Measurements from ENCODE around the gene ZNF90. TPM values are rescaled to one million over a fixed set of nuclear protein-coding genes. Genes with fewer than 3 reads are reported as not detected.
A peak's percentile ranks its signal among the peaks of the same experiment; 100 is the strongest.

The ZNF90 gene
- total RNA-seq (1 to 10 TPM in 1 of 2 donors, under 1 TPM in 1; 0.17 to 1.8 TPM), polyA plus RNA-seq (under 1 TPM; 0.13 to 0.17 TPM)

DNA sequence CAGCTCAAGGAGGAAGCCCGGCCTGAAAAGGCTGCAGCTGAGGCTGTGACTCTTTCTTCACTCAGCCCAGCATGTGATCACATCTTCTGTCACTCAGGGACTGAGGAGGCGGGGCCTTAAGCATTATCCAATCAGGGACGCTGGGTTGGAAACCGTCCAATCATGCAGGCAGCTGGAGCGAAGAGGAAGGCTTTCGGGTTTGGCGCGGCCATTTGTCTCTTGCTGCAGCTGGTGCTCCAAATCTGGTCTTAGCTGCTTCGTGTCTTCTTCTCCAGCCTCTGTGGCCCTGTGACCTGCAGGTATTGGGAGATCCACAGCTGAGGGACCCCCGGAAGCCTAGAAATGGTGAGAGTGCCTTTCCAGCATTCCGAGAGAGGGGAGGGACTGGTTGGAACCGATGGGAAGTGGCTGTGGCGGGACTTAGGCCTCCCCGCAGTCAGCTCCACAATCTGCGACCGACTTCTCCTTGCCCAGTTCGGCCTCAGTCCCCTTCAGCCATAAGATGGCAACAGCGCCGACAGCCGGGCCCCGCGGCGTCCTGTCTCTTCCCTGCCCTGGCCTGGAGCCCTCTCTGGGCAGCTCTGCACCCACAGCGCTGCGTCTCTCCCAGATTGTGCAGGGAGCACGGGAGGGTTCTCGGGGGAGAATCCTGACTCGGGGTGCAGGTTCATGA is at the start of gene ZNF90:
Gene ZNF90, plus strand, starts transcription at position 210 of the 673 bp plus-strand sequence. Its CDS starts 133 bp downstream, at position 343.
- Histone ChIP-seq H3K27ac (ENCODE audit: low read depth in 1 of 2, low read length in 2 of 2) (no peak within 1 kb of the TSS), H3K27me3 (ENCODE audit: control insufficient read depth in 4 of 4, insufficient read depth in 4 of 4, low read length in 3 of 4) (no peaks in the 10 kb centered on the region), H3K4me1 (ENCODE audit: control insufficient read depth in 4 of 4, insufficient read depth in 4 of 4, low read length in 3 of 4) (no peaks in the 10 kb centered on the region), H3K4me3 (ENCODE audit: low read depth in 1 of 3, low read length in 3 of 3) (peak within 1 kb of the TSS; percentile 27 to 67 (median 32)), H3K9me3 (ENCODE audit: control insufficient read depth in 4 of 4, low read length in 3 of 4) (peaks cover 3 to 27% (median 8%) of the 10 kb centered on the region in 4 donors), H3K9ac (ENCODE audit: low read depth in 1 of 2, low read length in 2 of 2) (no peak within 1 kb of the TSS), H3K36me3 (ENCODE audit: control insufficient read depth in 4 of 4, insufficient read depth in 3 of 4, low read depth in 1 of 4, low read length in 3 of 4) (no peaks in the 10 kb centered on the region)
- peak; percentile 85 for DNase-seq (ENCODE audit: low spot score)
- peak in 1 of 2 donors; percentile 7 for TF ChIP-seq RAD21 (IDR thresholded peaks at IDR 0.05)
- TF ChIP-seq ZBTB33 (IDR thresholded peaks at IDR 0.05): no peak
- TF ChIP-seq SP1 (IDR thresholded peaks at IDR 0.05): peak; percentile 43
- peak; percentile 48 for TF ChIP-seq YY1 (IDR thresholded peaks at IDR 0.05)
- TF ChIP-seq, protein P1, sequence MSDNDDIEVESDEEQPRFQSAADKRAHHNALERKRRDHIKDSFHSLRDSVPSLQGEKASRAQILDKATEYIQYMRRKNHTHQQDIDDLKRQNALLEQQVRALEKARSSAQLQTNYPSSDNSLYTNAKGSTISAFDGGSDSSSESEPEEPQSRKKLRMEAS (IDR thresholded peaks at IDR 0.05): no peak
- TF ChIP-seq HNF4G (IDR thresholded peaks at IDR 0.05): no peak
- TF ChIP-seq RXRA (IDR thresholded peaks at IDR 0.05): no peak
- WGBS: 5% methylated on average over 28 of the region's 28 CpGs

DNA sequence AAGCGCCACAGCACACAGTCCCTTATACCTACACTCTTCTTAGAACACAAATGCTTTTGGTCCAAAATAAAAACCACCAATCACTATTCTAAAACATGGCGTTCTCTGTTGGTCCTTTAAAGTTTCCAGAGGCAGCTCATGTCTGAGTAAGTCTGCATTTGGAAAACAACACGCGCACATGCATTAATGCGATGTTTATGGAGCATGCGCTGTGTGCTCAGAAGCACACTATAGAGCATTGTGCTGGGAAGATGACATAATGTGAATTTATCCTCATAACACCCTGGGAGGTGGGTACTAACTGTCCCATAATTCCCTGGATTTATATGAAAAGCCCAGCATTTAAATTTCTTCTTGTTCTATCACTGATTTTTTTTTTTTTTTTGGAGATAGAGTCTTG is 49.2 kb upstream of the ZNF90 start:
- no peak for DNase-seq (ENCODE audit: low spot score)
- H3K9ac ChIP-seq (ENCODE audit: low read depth in 1 of 2, low read length in 2 of 2): no peak overlapping the region
- H3K4me1 ChIP-seq (ENCODE audit: control insufficient read depth in 4 of 4, insufficient read depth in 4 of 4, low read length in 3 of 4): no peaks in the 10 kb centered on the region
- 97% methylated on average over 6 of the region's 6 CpGs for WGBS
- H3K27ac ChIP-seq (ENCODE audit: low read depth in 1 of 2, low read length in 2 of 2): no peak overlapping the region
- H3K27me3 ChIP-seq (ENCODE audit: control insufficient read depth in 4 of 4, insufficient read depth in 4 of 4, low read length in 3 of 4): no peaks in the 10 kb centered on the region
- peaks cover 0 to 4% (median under 1%) of the 10 kb centered on the region in 4 donors for H3K9me3 ChIP-seq (ENCODE audit: control insufficient read depth in 4 of 4, low read length in 3 of 4)
- no peak for TF ChIP-seq GABPA (IDR thresholded peaks at IDR 0.05 in 1 of 2, conservative IDR thresholded peaks at IDR 0.05 in 1 of 2)
- TF ChIP-seq TAF1 (conservative IDR thresholded peaks at IDR 0.05): no peak
- no peak for TF ChIP-seq HNF4G (IDR thresholded peaks at IDR 0.05)
- no peak for TF ChIP-seq NR2F2 (IDR thresholded peaks at IDR 0.05)
- no peak for TF ChIP-seq ZBTB33 (IDR thresholded peaks at IDR 0.05)
- TF ChIP-seq, protein P2, sequence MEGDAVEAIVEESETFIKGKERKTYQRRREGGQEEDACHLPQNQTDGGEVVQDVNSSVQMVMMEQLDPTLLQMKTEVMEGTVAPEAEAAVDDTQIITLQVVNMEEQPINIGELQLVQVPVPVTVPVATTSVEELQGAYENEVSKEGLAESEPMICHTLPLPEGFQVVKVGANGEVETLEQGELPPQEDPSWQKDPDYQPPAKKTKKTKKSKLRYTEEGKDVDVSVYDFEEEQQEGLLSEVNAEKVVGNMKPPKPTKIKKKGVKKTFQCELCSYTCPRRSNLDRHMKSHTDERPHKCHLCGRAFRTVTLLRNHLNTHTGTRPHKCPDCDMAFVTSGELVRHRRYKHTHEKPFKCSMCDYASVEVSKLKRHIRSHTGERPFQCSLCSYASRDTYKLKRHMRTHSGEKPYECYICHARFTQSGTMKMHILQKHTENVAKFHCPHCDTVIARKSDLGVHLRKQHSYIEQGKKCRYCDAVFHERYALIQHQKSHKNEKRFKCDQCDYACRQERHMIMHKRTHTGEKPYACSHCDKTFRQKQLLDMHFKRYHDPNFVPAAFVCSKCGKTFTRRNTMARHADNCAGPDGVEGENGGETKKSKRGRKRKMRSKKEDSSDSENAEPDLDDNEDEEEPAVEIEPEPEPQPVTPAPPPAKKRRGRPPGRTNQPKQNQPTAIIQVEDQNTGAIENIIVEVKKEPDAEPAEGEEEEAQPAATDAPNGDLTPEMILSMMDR (IDR thresholded peaks at IDR 0.05; ENCODE audit: low read depth, low read length, missing input control): no peak
- TF ChIP-seq, protein P1 (IDR thresholded peaks at IDR 0.05): no peak
- TF ChIP-seq FOXA1 (IDR thresholded peaks at IDR 0.05): no peak
- TF ChIP-seq YY1 (IDR thresholded peaks at IDR 0.05): no peak
- no peak for TF ChIP-seq JUND (IDR thresholded peaks at IDR 0.05)
- TF ChIP-seq SP1 (IDR thresholded peaks at IDR 0.05): no peak
- no peak overlapping the region for H3K4me3 ChIP-seq (ENCODE audit: low read depth in 1 of 3, low read length in 3 of 3)
- H3K36me3 ChIP-seq (ENCODE audit: control insufficient read depth in 4 of 4, insufficient read depth in 3 of 4, low read depth in 1 of 4, low read length in 3 of 4): peaks cover 0 to 23% (median 8%) of the 10 kb centered on the region in 4 donors
